ENCODE measurements around the gene CSNK2B.

Gene CSNK2B

DNA sequence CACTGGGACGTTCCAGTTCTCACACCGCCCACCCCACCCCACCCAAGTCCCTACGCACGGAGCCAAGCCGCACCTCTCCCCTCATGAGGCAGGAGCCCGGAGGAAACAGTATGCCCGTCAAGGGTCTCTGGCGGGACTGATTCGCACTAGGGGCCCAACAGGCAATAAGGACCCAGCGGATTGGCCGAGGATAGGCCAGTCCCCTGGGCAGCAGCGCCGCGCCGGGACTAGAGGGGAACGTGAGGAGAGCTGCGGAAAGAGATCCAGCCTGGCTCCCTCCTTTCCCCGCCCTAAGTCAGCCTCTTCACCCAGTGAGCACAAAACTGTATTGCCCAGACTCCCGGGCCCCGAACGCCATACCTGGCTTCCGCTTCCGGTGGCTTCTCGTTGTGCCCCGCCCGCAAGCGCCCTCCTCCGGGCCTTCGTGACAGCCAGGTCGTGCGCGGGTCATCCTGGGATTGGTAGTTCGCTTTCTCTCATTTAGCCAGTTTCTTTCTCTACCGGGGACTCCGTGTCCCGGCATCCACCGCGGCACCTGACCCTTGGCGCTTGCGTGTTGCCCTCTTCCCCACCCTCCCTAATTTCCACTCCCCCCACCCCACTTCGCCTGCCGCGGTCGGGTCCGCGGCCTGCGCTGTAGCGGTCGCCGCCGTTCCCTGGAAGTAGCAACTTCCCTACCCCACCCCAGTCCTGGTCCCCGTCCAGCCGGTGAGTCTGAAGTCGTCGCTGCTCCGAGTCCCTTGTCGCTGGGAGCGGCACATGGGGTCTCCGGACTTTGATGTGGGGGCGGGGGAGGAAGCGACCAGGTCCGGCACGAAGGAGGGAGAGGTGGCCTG is at the start of gene CSNK2B:
Gene CSNK2B, plus strand, starts transcription at position 580 of the 836 bp plus-strand sequence. CDS start 752 bp downstream, outside the sequence.
- DNase-seq (ENCODE audit: low read depth in 2 of 2): peak; percentile 91 to 96

DNA sequence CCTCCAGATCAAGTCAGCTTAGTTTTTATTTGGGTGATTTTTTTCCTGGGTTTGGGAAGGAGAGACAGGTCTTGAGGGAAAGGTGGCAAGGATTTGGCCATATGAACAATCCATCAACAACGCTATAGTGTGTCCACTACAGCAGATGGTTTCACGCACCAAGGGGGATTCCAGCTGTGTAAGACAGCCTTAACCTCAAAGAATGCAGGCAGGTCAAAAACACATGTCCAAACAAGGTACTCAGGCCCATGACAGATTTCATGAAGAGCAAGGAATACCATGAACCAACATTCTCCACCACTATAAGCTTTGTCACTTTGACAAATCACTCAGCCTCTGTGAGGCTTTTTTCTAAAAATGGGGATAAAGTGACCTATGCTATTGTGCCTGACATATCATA is 48.9 kb upstream of the CSNK2B start:
- no peak for DNase-seq (ENCODE audit: low read depth in 2 of 2)

DNA sequence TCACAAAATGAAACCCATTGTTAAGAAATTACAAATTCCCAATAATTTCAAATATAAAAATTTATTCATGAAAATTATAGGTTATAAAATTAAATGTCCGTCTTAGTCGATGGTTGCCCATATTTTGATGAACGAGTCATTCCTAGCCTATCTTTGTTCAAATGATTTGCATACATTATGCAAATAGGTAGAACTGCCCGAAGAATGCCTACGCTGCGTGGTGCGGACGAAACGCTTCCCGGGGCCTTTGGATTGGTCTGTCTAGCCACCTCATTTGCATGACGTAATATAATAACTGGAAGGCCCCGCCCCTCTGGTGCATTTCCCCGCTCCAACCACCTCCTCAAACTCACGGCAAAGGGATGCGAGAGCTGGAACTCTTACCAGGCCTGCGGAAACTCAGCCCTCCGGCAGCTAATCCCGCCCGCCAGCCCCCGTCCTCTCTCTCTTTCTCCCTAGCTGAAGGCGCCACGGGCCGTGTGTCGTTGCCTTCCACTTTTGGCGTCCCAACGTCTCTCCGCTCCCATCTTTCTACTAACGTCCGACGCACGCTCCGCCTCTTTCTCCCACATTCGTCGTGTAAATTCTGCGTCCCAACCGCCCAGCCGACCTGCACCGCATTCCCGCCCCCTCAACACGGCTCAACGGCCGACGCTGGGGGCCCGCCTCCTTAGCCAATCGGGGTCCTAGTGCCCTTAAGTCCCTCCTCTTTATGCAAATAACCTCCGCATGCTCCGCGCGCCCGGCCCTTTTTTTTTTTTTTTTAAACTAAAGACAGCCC is 45.9 kb upstream of the CSNK2B start:
- DNase-seq (ENCODE audit: low read depth in 2 of 2): peak; percentile 80 to 95

GRCh38 chr6:31620586-31621319 is 45.1 kb upstream of the CSNK2B start, which contains the start of gene PRRC2A:
PRRC2A (plus strand) TSS chr6:31620715; CDS start chr6:31622790, 2,075 bp downstream.
- DNase-seq (ENCODE audit: low read depth in 2 of 2): peak in 1 of 2 donors; percentile 94

DNA sequence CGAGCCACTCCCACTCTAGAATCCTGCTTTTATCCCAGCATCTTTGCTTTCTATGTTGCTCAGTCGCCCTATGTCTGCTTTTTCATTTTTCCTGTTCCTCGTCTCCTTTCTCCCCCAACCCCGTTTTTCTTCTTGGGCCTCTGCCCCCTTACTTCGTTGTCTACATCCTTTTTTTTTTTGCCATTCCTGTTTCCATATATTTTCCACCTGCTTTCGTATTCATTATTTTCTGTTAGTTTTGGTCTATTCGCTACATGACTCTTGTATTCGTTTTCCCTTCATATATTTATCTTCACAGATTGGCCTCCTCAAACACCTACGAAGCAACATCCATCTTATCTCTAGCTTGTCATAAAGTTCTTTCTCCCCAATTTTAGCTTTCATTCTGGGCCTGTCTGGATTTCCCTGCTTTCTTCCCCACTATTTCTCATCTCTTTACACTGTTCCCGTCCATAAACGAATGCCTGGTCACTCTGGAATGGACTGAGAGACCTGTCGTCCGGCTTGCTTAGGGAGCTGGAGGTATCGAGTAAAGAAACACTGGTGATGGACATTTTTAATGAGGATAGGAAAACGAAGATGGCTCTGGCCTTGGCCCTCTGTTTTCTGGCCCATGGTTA is 44.5 kb upstream of the CSNK2B start:
- no peak for DNase-seq (ENCODE audit: low read depth in 2 of 2)

- no peak for DNase-seq (ENCODE audit: low read depth in 2 of 2)
These were observed 43.9 kb upstream of the CSNK2B start for GRCh38 chr6:31621991-31622390.

DNA sequence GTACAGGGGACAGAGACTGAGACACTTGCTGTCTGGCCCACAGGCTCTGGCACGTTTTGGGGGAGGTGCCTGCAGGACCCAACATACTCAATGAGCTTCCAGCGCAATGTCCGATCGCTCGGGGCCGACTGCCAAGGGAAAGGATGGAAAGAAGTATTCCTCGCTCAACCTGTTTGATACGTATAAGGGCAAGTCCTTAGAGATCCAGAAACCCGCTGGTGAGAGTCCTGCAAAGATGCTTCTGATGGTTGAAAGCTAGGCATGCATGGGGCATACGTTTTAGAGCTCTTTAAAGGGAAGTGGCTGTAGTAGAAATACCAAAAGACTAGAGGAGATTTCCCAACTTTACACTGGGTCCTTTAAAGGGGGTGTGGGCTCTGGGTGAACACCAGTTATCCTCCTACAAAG is 43.2 kb upstream of the CSNK2B start:
- no peak for DNase-seq (ENCODE audit: low read depth in 2 of 2)

GRCh38 chr6:31624070-31624469 is 41.8 kb upstream of the CSNK2B start:
- DNase-seq (ENCODE audit: low read depth in 2 of 2): no peak

DNA sequence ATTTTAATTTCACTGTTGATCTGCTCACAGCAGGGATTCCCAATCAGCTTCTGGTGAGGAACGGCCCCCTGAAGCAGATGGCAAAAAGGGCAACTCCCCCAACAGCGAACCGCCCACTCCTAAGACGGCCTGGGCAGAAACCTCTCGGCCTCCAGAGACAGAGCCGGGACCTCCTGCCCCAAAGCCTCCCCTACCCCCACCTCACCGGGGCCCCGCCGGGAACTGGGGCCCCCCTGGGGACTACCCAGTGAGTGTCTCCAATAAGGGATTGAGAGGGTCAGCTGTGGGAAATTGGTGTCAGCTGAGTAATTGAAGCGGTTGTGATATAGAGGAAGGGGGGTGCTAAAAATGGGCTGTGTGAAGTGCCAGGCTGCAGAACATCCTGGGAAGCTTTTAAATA is 38.9 kb upstream of the CSNK2B start:
- no peak for DNase-seq (ENCODE audit: low read depth in 2 of 2)

DNA sequence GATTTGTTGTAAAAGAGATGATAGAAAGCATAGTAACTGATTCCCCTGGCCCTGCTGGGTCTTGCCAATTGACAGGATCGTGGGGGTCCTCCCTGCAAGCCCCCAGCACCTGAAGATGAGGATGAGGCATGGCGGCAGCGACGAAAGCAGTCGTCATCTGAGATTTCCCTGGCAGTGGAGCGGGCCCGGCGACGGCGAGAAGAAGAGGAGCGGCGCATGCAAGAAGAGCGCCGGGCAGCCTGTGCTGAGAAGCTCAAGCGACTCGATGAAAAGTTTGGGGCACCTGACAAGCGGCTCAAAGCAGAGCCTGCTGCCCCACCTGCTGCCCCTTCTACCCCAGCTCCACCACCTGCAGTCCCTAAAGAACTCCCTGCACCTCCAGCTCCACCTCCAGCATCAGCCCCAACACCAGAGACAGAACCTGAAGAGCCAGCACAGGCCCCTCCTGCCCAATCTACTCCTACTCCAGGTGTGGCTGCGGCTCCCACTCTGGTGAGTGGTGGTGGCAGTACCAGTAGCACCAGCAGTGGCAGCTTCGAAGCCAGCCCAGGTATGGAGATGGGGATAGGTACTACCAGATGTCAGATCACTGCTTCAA is 38.1 kb upstream of the CSNK2B start:
- no peak for DNase-seq (ENCODE audit: low read depth in 2 of 2)

DNA sequence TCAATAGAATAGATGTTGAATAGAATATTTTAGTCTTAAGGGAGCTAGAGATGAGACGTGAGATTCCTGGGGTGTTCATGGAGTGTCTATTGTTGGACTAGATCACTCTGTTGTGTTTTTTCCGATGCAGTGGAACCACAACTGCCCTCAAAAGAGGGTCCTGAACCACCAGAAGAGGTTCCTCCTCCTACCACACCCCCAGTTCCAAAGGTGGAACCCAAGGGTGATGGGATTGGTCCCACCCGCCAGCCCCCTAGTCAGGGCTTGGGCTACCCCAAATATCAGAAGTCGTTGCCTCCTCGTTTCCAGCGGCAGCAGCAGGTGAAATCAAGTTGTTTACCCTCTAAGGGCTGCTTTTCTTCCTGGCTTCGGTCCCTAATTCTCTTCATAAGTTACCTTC is 36.9 kb upstream of the CSNK2B start:
- DNase-seq (ENCODE audit: low read depth in 2 of 2): no peak

DNA sequence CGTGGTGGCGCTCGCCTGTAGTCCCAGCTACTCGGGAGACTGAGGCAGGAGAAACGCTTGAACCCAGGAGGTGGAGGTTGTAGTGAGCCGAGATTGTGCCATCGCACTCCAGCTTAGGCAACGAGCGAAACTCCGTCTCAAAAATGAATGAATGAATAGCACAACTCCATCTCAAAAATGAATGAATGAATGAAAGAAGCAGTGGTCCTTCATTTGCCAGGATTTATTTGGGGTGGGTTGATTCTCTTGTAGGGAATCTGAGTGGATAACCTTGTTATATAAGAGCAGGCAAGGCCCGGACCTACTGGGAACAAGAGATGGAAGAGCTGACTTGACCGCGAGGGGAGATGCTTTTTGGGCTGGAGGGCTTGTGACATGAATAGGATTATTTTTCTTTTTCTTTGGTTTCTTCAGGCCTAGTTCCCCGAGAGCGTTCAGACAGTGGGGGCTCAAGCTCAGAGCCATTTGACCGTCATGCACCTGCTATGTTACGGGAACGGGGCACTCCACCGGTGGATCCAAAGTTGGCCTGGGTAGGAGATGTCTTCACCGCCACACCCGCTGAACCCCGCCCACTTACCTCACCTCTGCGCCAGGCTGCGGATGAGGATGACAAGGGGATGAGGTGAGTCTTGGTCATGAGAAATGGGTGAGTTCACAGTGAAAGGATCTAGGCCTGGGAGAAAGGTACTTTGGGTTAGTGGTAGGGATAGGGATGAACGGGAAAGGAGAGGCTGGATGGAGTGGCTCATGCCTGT is 35.5 kb upstream of the CSNK2B start:
- no peak for DNase-seq (ENCODE audit: low read depth in 2 of 2)

DNA sequence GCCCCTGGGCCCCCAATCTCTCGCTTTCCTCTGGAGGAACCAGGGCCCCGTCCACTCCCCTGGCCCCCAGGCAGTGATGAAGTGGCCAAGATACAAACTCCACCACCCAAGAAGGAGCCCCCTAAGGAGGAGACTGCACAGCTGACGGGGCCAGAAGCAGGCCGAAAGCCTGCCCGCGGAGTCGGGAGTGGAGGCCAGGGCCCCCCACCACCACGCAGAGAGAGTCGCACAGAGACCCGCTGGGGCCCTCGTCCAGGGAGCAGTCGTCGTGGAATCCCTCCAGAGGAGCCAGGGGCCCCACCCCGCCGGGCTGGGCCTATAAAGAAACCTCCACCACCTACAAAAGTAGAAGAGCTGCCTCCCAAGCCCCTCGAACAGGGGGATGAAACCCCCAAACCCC is 34.7 kb upstream of the CSNK2B start:
- no peak for DNase-seq (ENCODE audit: low read depth in 2 of 2)

DNA sequence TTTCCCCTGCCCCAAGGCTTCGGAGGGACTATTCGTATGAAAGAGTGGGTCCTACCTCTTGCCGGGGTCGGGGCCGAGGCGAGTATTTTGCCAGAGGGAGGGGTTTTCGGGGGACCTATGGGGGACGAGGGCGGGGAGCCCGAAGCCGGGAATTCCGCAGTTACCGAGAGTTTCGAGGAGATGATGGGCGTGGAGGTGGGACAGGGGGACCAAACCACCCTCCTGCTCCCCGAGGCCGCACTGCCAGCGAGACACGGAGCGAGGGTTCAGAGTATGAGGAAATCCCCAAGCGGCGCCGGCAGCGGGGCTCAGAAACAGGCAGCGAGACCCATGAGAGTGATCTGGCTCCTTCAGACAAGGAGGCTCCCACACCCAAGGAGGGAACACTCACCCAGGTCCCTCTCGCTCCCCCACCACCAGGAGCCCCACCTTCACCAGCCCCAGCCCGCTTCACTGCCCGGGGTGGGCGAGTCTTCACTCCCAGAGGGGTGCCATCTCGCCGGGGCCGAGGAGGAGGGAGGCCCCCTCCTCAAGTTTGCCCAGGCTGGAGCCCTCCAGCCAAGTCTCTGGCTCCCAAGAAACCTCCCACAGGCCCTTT is 34.1 kb upstream of the CSNK2B start:
- no peak for DNase-seq (ENCODE audit: low read depth in 2 of 2)

DNA sequence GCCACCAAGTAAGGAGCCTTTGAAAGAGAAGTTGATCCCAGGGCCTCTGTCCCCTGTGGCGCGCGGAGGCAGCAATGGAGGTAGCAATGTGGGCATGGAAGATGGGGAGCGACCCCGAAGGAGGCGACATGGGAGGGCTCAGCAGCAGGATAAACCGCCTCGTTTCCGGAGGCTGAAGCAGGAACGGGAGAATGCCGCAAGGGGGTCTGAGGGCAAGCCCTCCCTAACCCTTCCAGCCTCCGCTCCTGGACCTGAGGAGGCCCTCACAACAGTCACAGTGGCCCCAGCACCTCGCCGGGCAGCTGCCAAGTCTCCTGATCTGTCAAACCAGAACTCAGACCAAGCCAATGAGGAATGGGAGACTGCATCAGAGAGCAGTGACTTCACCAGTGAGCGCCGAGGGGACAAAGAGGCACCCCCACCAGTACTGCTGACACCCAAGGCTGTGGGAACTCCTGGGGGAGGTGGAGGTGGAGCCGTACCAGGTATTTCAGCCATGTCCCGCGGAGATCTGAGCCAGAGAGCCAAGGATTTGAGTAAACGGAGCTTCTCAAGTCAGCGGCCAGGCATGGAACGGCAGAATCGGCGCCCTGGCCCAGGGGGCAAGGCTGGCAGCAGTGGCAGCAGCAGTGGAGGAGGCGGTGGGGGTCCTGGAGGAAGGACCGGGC is 33.5 kb upstream of the CSNK2B start:
- no peak for DNase-seq (ENCODE audit: low read depth in 2 of 2)

DNA sequence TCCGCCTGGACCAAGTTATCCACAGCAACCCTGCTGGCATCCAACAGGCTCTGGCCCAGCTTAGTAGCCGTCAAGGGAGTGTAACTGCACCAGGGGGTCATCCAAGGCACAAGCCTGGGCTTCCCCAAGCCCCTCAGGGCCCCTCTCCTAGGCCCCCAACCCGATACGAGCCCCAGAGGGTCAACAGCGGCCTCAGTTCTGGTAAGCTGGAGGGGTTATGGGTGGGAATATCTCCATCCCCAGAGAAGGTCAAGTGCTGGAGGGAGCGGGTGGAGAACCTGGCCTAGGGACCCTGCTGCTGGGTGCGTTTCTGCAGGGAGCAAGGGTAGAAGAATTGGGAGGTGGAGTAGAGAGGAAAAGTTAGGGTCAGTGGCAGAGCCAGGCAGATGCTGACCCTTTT is 32.4 kb upstream of the CSNK2B start:
- no peak for DNase-seq (ENCODE audit: low read depth in 2 of 2)

DNA sequence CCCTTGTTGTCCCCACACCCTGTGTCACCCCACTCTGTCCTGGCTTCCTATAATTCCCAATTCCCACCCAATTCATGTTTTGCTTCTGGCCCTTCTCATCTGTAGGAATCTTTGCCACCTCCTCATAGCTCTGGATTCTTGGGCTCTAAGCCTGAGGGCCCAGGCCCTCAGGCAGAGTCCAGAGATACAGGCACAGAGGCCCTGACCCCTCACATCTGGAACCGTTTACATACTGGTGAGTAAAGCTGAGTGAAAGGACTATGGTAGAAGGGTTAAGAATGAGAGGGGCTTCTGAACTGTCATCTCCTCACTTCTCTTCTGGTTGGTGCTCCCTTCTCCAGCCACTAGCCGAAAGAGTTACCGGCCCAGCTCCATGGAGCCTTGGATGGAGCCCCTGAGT is 31.7 kb upstream of the CSNK2B start:
- no peak for DNase-seq (ENCODE audit: low read depth in 2 of 2)

DNA sequence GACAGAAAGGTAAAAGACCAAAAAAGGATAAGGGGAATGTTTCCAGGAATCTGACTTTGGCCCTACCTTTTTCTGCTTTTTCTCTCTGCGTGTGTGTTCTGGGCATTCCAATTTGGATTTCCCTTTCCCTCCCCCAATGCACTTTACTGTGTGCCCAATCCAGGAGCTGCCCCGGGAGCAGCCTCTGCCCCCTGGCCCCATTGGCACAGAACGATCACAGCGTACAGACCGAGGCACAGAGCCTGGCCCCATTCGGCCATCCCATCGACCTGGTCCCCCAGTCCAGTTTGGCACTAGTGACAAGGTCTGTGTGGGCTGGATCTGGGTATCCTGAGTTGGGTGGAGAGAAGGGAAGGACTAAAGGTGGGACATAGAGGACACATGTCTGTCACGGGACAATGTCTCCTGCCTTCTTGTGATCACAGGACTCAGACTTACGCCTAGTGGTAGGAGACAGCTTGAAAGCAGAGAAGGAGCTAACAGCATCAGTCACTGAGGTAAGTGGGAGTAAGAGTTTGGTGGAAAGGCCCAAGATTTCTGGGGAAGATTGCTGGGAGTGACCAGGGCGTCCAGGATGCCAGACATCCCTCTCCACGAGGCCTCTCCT is 30.8 kb upstream of the CSNK2B start:
- no peak for DNase-seq (ENCODE audit: low read depth in 2 of 2)

All from stimulated activated CD4-positive, alpha-beta T cell treated with anti-CD3 and anti-CD28 coated beads, Interleukin-1b, Interleukin-23, amount 100 ng/mL, for 1 hour (primary cell).